Uterus (tissue), 2 donors: Measurements from ENCODE around the gene FBXW12.

Experiments used
- CTCF ChIP-seq, 4 experiments: fragments of 200-600 bp in 2 of 4; fragments of 450-650 bp in 2 of 4; sonication (generic) in 2 of 4; IDR thresholded peaks; one replicate each; pipeline ENCODE4 v1.5.1; 2016 to 2019; ENCODE audit warnings: antibody characterized with exemption in 4 of 4, mild to moderate bottlenecking in 2 of 4, moderate library complexity in 1 of 4
- POLR2A ChIP-seq, 2 donors: fragments of 450-650 bp; IDR thresholded peaks; one replicate each; pipeline ENCODE4 v1.6.1; 2016; ENCODE audit warnings: antibody characterized with exemption in 2 of 2, mild to moderate bottlenecking in 1 of 2, moderate library complexity in 1 of 2

GRCh38 chr3:48338635-48339034, 33.4 kb upstream of the FBXW12 start:
- TF ChIP-seq CTCF (IDR thresholded peaks at IDR 0.05) (no peak), POLR2A (IDR thresholded peaks at IDR 0.05) (no peak)
